Right lobe of liver (tissue), 4 donors: ENCODE data around the gene TNFRSF4.

Experiments used
- POLR2A ChIP-seq: fragments of 450-650 bp; IDR thresholded peaks from one replicate; pipeline ENCODE4 v1.6.1; 2017; ENCODE audit warnings: antibody characterized with exemption, mild to moderate bottlenecking
- TF ChIP-seq, protein P1 (sequence below), 4 donors: fragments of 200-600 bp in 3 of 4; fragments of 450-650 bp in 1 of 4; IDR thresholded peaks; one replicate each; pipeline versions ENCODE4 v1.5.1 to v1.8.0; 2016 to 2022; ENCODE audit warnings: antibody characterized with exemption in 4 of 4, mild to moderate bottlenecking in 2 of 4
- donor health status: DM: no; HTN: no; CAD: no.
- donor health status: DM: no; HTN: no; CAD: no.
- donor health status: DM: no; HTN: yes; CAD: no.

GRCh38 chr1:1206966-1207531 is 6.9 kb downstream of the TNFRSF4 start:
- TF ChIP-seq, protein P1, sequence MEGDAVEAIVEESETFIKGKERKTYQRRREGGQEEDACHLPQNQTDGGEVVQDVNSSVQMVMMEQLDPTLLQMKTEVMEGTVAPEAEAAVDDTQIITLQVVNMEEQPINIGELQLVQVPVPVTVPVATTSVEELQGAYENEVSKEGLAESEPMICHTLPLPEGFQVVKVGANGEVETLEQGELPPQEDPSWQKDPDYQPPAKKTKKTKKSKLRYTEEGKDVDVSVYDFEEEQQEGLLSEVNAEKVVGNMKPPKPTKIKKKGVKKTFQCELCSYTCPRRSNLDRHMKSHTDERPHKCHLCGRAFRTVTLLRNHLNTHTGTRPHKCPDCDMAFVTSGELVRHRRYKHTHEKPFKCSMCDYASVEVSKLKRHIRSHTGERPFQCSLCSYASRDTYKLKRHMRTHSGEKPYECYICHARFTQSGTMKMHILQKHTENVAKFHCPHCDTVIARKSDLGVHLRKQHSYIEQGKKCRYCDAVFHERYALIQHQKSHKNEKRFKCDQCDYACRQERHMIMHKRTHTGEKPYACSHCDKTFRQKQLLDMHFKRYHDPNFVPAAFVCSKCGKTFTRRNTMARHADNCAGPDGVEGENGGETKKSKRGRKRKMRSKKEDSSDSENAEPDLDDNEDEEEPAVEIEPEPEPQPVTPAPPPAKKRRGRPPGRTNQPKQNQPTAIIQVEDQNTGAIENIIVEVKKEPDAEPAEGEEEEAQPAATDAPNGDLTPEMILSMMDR (IDR thresholded peaks at IDR 0.05), result no peak
- TF ChIP-seq POLR2A, result no peak
